K562 (cell line): ENCODE data around the gene COBLL1. TPM values are rescaled to one million over a fixed set of nuclear protein-coding genes. Genes with fewer than 3 reads are reported as not detected.

ENCODE experiments used
- ATAC-seq: fragments of 200-7000 bp; cut with Tn5 transposase; 3 replicates; pipeline ENCODE4 v1.9.1; 2020; ENCODE audit warnings: moderate library complexity
- BruUV-seq: library from RNA; stranded (reverse); fragments of 400-500 nt; replicated peaks from 2 replicates; lab custom pipeline; 2021; lab: Mats Ljungman, UMichigan
- CTCF ChIA-PET: fragments of 300-600 bp; formaldehyde crosslinking; extraction: SDS; loops from one replicate; lab custom pipeline; 2021; ENCODE audit warnings: low intra/inter-chr PET ratio; lab: Yijun Ruan, JAX
- POLR2A ChIA-PET: fragments of 300-600, 350-650 bp; sonication (Branson Sonifier 250); formaldehyde crosslinking; extraction: SDS; loops from one replicate; lab custom pipeline; 2021; ENCODE audit warnings: antibody characterized with exemption, inconsistent platforms; lab: Yijun Ruan, JAX
- DNase-seq, 4 experiments: peaks; one replicate each; pipeline versions ENCODE4 v3.0.0 to v3.0.0-alpha.2; 2011 to 2018; ENCODE audit warnings: low spot score in 3 of 4, mixed read lengths in 3 of 4; ENCODE audit errors: extremely low read depth in 1 of 4
- FAIRE-seq: peaks from 2 replicates; lab custom pipeline; 2011; peaks lifted over from hg19 to GRCh38; lab: Jason Lieb, UNC
- H2AFZ ChIP-seq: 2 replicates; pipeline ENCODE4 v1.6.0; 2011; ENCODE audit warnings: low read depth, low read length, control low read depth, inconsistent platforms
- H3K27ac ChIP-seq: fragments of 200-600 bp; 3 replicates; pipeline ENCODE4 v1.8.0; 2011; ENCODE audit warnings: low read depth, mild to moderate bottlenecking, control low read depth, inconsistent platforms, low read length, moderate library complexity, mixed read lengths; ENCODE audit errors: extremely low read depth
- H3K27me3 ChIP-seq, 2 experiments: fragments of 300-600 bp in 1 of 2; 2 replicates in 1 of 2; 3 replicates in 1 of 2; pipeline versions ENCODE4 v1.6.0 to v1.8.0; 2011; ENCODE audit warnings: inconsistent platforms in 2 of 2, low read length in 2 of 2, mild to moderate bottlenecking in 1 of 2, mixed read lengths in 1 of 2, moderate library complexity in 1 of 2; ENCODE audit not compliant: control insufficient read depth in 2 of 2, insufficient read depth in 2 of 2
- H3K36me3 ChIP-seq: fragments of 300-600 bp; 3 replicates; pipeline ENCODE4 v1.8.0; 2011; ENCODE audit warnings: mild to moderate bottlenecking, low read length, inconsistent platforms; ENCODE audit not compliant: control insufficient read depth, insufficient read depth
- H3K4me1 ChIP-seq, 2 experiments: fragments of 200-600 bp in 1 of 2; replicated peaks in 1 of 2; 2 replicates in 1 of 2; 3 replicates in 1 of 2; pipeline versions ENCODE4 v1.5.1 to v1.8.0; 2011; ENCODE audit warnings: inconsistent platforms in 2 of 2, low read length in 2 of 2, mild to moderate bottlenecking in 1 of 2, mixed read lengths in 1 of 2, moderate library complexity in 1 of 2; ENCODE audit not compliant: control insufficient read depth in 2 of 2, insufficient read depth in 2 of 2
- H3K4me2 ChIP-seq: 2 replicates; pipeline ENCODE4 v1.6.1; 2011; ENCODE audit warnings: low read length, control low read depth, inconsistent platforms, mixed read lengths; ENCODE audit not compliant: insufficient read depth
- H3K4me3 ChIP-seq: fragments of 200-600 bp; sonication (generic), shearing (Covaris generic); 2 replicates; pipeline ENCODE4 v1.5.1; 2016; ENCODE audit warnings: control low read depth, inconsistent platforms
- H3K79me2 ChIP-seq: fragments of 200-600 bp; 3 replicates; pipeline ENCODE4 v1.8.0; 2011; ENCODE audit warnings: low read length, inconsistent platforms; ENCODE audit not compliant: control insufficient read depth, insufficient read depth
- H3K9ac ChIP-seq, 2 experiments: 2 replicates each; pipeline versions ENCODE4 v1.6.0 to v1.6.1; 2011; ENCODE audit warnings: low read depth in 2 of 2, low read length in 2 of 2, control low read depth in 1 of 2, inconsistent platforms in 1 of 2, mild to moderate bottlenecking in 1 of 2, mixed read lengths in 1 of 2; ENCODE audit not compliant: insufficient read depth in 1 of 2
- H3K9me1 ChIP-seq: one replicate; pipeline ENCODE4 v1.6.0; 2011; ENCODE audit warnings: inconsistent platforms, mild to moderate bottlenecking, low read length, moderate library complexity; ENCODE audit not compliant: control insufficient read depth, insufficient read depth
- H3K9me3 ChIP-seq: replicated peaks from 2 replicates; pipeline ENCODE4 v1.5.1; 2011; ENCODE audit warnings: low read depth, low read length, inconsistent platforms; ENCODE audit not compliant: control insufficient read depth, insufficient read depth
- H4K20me1 ChIP-seq: replicated peaks from 2 replicates; pipeline ENCODE4 v1.6.1; 2011; ENCODE audit warnings: low read length, inconsistent platforms, mixed read lengths; ENCODE audit not compliant: control insufficient read depth, insufficient read depth
- CTCF ChIP-seq, 3 experiments: IDR thresholded peaks in 2 of 3; conservative IDR thresholded peaks in 1 of 3; 2 replicates each; pipeline ENCODE4 v1.5.1; 2011 to 2012; ENCODE audit warnings: low read length in 3 of 3, mild to moderate bottlenecking in 3 of 3, control low read depth in 2 of 3, improper control_type of control experiment in 1 of 3, inconsistent platforms in 1 of 3, low read depth in 1 of 3, mixed read lengths in 1 of 3, moderate library complexity in 1 of 3; ENCODE audit not compliant: insufficient read depth in 2 of 3
- ERF ChIP-seq: fragments of 450-650 bp; formaldehyde crosslinking; IDR thresholded peaks from 2 replicates; pipeline ENCODE4 v1.4.0; 2020; ENCODE audit warnings: mild to moderate bottlenecking, mixed read lengths
- ESRRA ChIP-seq: fragments of 450-650 bp; IDR thresholded peaks from 2 replicates; pipeline ENCODE4 v1.6.1; 2014; ENCODE audit warnings: low read depth, mild to moderate bottlenecking, moderate library complexity, borderline replicate concordance
- NR2F6 ChIP-seq: fragments of 450-650 bp; formaldehyde crosslinking; IDR thresholded peaks from 2 replicates; pipeline ENCODE4 v1.4.0; 2020; ENCODE audit warnings: mild to moderate bottlenecking
- PCBP1 ChIP-seq: fragments of 200-400 bp; formaldehyde crosslinking; IDR thresholded peaks from 2 replicates; pipeline ENCODE4 v1.6.1; 2018; ENCODE audit warnings: mild to moderate bottlenecking, low read depth, low read length; ENCODE audit not compliant: poor library complexity, severe bottlenecking
- PHF8 ChIP-seq: fragments of 200-600 bp; sonication (generic); IDR thresholded peaks from 2 replicates; pipeline ENCODE4 v1.6.1; 2012; ENCODE audit warnings: mixed run types, mild to moderate bottlenecking, inconsistent platforms, low read length, moderate library complexity, borderline replicate concordance
- POLR2G ChIP-seq: fragments of 200-400 bp; formaldehyde crosslinking; IDR thresholded peaks from 2 replicates; pipeline ENCODE4 v1.6.1; 2017; ENCODE audit warnings: low read depth, mild to moderate bottlenecking, antibody characterized with exemption, low read length, moderate library complexity
- RBM22 ChIP-seq: fragments of 200-400 bp; formaldehyde crosslinking; IDR thresholded peaks from 2 replicates; pipeline ENCODE4 v1.6.1; 2018; ENCODE audit warnings: low read length, low read depth; ENCODE audit not compliant: poor library complexity, severe bottlenecking
- SMAD2 ChIP-seq: fragments of 150-350 bp; IDR thresholded peaks from 2 replicates; pipeline ENCODE4 v1.6.1; 2014; ENCODE audit warnings: low read depth, mild to moderate bottlenecking, low read length
- THAP12 ChIP-seq: fragments of 250-450 bp; sonication (Bioruptor Pico); IDR thresholded peaks from 2 replicates; pipeline ENCODE4 v1.9.0; 2021; ENCODE audit warnings: mild to moderate bottlenecking, inconsistent platforms
- ZNF311 ChIP-seq: fragments of 250-450 bp; sonication (Bioruptor Pico); IDR thresholded peaks from 2 replicates; pipeline ENCODE4 v1.4.0; 2020; ENCODE audit warnings: mild to moderate bottlenecking, moderate library complexity
- ZNF316 ChIP-seq: fragments of 450-650 bp; IDR thresholded peaks from 2 replicates; pipeline ENCODE4 v1.6.1; 2016
- WGBS: fragments of 100-300 bp; shearing (Covaris generic); methylation state at CpG from one replicate; pipeline ENCODE4 v1.1.6; 2016; ENCODE audit warnings: low coverage, mixed read lengths; ENCODE audit not compliant: insufficient coverage; ENCODE audit errors: missing lambda C conversion rate; 5-methylcytosine and 5-hydroxymethylcytosine counted together
- in situ Hi-C: fragments of 300-500 bp; cut with MboI; formaldehyde crosslinking; loops from 4 replicates; pipeline ENCODE4 v1.15.0; 2018; ENCODE audit warnings: inconsistent platforms, mixed read lengths
- intact Hi-C: fragments of 100-400 bp; cut with micrococcal nuclease; formaldehyde crosslinking; loops from 2 replicates; pipeline ENCODE4 v1.14.2; 2022
- polyA plus RNA-seq, 8 experiments: library from polyadenylated mRNA; depleted of rRNA in 4 of 8; stranded (reverse) in 5 of 8; unstranded in 3 of 8; fragments of >200 nt; fragmentation: Nextera tagmentation in 2 of 8; fragmentation: Illumina TruSeq in 1 of 8; extraction: Ambion mirVana in 2 of 8; extraction: Trizol in 1 of 8; gene quantifications; 2 replicates each; pipeline versions ENCODE4 v1.2.1 to v1.2.3, GENCODE V29; 2011 to 2014; ENCODE audit warnings: inconsistent platforms in 1 of 8, missing spikeins in 1 of 8
- total RNA-seq, 7 experiments: library from RNA; depleted of rRNA in 6 of 7; stranded (reverse); fragments of >200 nt in 6 of 7; fragmentation: Illumina TruSeq in 2 of 7; extraction: Trizol in 2 of 7; gene quantifications; 2 replicates each; pipeline versions ENCODE4 v1.2.1 to v1.2.3, GENCODE V29; 2011 to 2021; ENCODE audit warnings: low replicate concordance in 1 of 7
- TF ChIP-seq, protein P1 (sequence below), 2 experiments: IDR thresholded peaks; 2 replicates each; pipeline ENCODE4 v1.6.1; 2011; ENCODE audit warnings: borderline replicate concordance in 1 of 2, control low read depth in 1 of 2, low read depth in 1 of 2, low read length in 1 of 2, mild to moderate bottlenecking in 1 of 2, mixed read lengths in 1 of 2, moderate library complexity in 1 of 2; ENCODE audit not compliant: insufficient read depth in 1 of 2, insufficient read length in 1 of 2, poor library complexity in 1 of 2, severe bottlenecking in 1 of 2; ENCODE audit errors: extremely low read depth in 1 of 2

Gene COBLL1
- total and polyA plus RNA-seq, 9 of the 15 experiments (the other 6 are each of a cell fraction or from before 2014, with no cell fraction given): 0.07 to 1.6 (median 0.71) TPM

DNA sequence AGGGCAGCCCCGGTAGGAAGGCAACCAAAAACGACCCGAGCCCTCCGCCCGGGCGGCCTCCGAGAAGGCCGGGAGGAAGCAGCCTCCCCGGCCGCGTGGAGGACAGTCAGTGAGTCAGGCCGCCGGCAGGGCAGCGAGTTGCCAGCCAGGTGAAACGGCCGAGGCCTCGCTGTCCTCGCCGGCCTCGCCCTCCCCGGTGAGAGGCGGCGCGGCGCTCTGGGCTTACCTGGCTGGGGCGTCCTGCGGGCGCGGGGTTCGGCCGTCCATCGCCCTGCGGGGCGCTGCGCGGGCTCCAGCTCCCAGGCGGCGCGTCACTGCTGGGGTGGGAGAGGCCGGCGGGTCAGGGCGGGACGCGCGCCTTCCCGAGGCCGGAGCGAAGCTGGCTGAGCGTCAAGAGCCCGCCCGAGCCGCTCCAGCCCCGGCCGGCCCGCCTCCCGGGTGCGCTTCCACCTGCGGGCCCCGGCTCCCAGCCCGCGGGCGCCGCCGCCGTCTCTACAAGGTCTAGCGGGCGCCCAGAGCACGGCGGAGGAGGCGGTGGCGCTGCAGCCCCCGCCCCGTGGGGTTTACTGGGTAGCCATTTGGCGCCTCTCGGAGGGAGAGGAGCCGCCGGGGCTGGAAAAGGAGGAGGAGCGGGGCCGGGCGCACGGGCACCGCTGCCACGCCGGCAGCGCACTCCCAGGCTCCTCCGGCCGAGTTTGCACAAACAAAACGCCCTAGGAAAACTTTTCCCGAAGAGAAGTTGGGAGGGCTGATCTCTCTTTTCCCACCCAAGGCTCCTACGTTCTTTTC lies 499 bp downstream of the COBLL1 start:
- CTCF ChIA-PET: no interaction called here
- Histone ChIP-seq H3K4me3 (peak overlapping the region; percentile 40), H3K27me3 (no peaks in the 10 kb centered on the region), H3K9me3 (no peaks in the 10 kb centered on the region), H2AFZ (peak overlapping the region; percentile 52; the same call in 1 of the 2 replicates), H3K9ac (no peak overlapping the region; a peak in 2 of 4 replicates), H4K20me1 (no peaks in the 10 kb centered on the region), H3K79me2 (no peaks in the 10 kb centered on the region), H3K4me2 (peak overlapping the region; percentile 48), H3K9me1 (no peaks in the 10 kb centered on the region), H3K36me3 (no peaks in the 10 kb centered on the region), H3K4me1 (peaks cover 0 to 19% of the 10 kb centered on the region in 2 experiments; a peak in 2 of 5 replicates), H3K27ac (no peak overlapping the region)
- BruUV-seq: no TSS peak
- peak; percentile 20; the same call in 1 of the 2 replicates for TF ChIP-seq PHF8
- TF ChIP-seq NR2F6: no peak
- TF ChIP-seq, protein P1, sequence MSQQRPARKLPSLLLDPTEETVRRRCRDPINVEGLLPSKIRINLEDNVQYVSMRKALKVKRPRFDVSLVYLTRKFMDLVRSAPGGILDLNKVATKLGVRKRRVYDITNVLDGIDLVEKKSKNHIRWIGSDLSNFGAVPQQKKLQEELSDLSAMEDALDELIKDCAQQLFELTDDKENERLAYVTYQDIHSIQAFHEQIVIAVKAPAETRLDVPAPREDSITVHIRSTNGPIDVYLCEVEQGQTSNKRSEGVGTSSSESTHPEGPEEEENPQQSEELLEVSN (IDR thresholded peaks at IDR 0.05; ENCODE audit: borderline replicate concordance in 1 of 2, extremely low read depth in 1 of 2, insufficient read depth in 1 of 2, insufficient read length in 1 of 2, low read depth in 1 of 2, low read length in 1 of 2, poor library complexity in 1 of 2, severe bottlenecking in 1 of 2): peak in 1 of 2 experiments; percentile 21
- no peak for TF ChIP-seq ZNF311
- TF ChIP-seq RBM22: no peak
- TF ChIP-seq ESRRA: no peak
- no peak for TF ChIP-seq ZNF316
- TF ChIP-seq THAP12 (CRISPR knock-in tag): no peak
- TF ChIP-seq ERF (CRISPR knock-in tag): no peak
- TF ChIP-seq POLR2G: 0 out of 2 replicates have a peak, but pooled peaks have one; percentile 12
- TF ChIP-seq PCBP1: peak; percentile 20
- TF ChIP-seq SMAD2: no peak
- peak in 1 of 3 experiments; percentile 32; a peak in 2 of 6 replicates for TF ChIP-seq CTCF (IDR thresholded peaks at IDR 0.05 in 2 of 3, conservative IDR thresholded peaks at IDR 0.05 in 1 of 3; ENCODE audit: insufficient read depth in 2 of 3, low read depth in 1 of 3, low read length in 3 of 3)
- FAIRE-seq: no peak
- intact Hi-C loops (no loop called here), in situ Hi-C loops (no loop called here)
- 10% methylated on average over 28 of the region's 90 CpGs for WGBS
- ATAC-seq: peak; percentile 90
- POLR2A ChIA-PET: no interaction called here
- peak; percentile 15 to 47 (median 30) for DNase-seq
